OCI-LY1 (cell line): ENCODE measurements around the gene TRPM3.

ENCODE experiments used
- EZH2 ChIP-seq: fragments of 200-600 bp; sonication (generic), shearing (Covaris generic); IDR thresholded peaks from 2 replicates; pipeline ENCODE4 v1.8.0; 2017; ENCODE audit warnings: borderline replicate concordance, mixed run types, mild to moderate bottlenecking, antibody characterized with exemption, low read length, moderate library complexity, mixed read lengths
- TF ChIP-seq, protein P1 (sequence below): fragments of 200-600 bp; sonication (generic), shearing (Covaris generic); IDR thresholded peaks from 2 replicates; pipeline ENCODE4 v1.5.1; 2017; ENCODE audit warnings: mild to moderate bottlenecking, antibody characterized with exemption, low read length, moderate library complexity, mixed read lengths

- TF ChIP-seq, protein P1, sequence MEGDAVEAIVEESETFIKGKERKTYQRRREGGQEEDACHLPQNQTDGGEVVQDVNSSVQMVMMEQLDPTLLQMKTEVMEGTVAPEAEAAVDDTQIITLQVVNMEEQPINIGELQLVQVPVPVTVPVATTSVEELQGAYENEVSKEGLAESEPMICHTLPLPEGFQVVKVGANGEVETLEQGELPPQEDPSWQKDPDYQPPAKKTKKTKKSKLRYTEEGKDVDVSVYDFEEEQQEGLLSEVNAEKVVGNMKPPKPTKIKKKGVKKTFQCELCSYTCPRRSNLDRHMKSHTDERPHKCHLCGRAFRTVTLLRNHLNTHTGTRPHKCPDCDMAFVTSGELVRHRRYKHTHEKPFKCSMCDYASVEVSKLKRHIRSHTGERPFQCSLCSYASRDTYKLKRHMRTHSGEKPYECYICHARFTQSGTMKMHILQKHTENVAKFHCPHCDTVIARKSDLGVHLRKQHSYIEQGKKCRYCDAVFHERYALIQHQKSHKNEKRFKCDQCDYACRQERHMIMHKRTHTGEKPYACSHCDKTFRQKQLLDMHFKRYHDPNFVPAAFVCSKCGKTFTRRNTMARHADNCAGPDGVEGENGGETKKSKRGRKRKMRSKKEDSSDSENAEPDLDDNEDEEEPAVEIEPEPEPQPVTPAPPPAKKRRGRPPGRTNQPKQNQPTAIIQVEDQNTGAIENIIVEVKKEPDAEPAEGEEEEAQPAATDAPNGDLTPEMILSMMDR = no peak
- no peak for TF ChIP-seq EZH2
These were observed 562.3 kb downstream of the TRPM3 start for GRCh38 chr9:70559102-70559501.
